ENCODE data around the gene NABP1.

- no peak for TF ChIP-seq CTCF (IDR thresholded peaks at IDR 0.05)
- TF ChIP-seq E2F4 (CRISPR knock-in tag; IDR thresholded peaks at IDR 0.05; ENCODE audit: borderline replicate concordance, low read depth), result no peak
- TF ChIP-seq, protein P1, sequence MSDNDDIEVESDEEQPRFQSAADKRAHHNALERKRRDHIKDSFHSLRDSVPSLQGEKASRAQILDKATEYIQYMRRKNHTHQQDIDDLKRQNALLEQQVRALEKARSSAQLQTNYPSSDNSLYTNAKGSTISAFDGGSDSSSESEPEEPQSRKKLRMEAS (CRISPR knock-in tag; IDR thresholded peaks at IDR 0.05), result no peak
- TF ChIP-seq, protein P2, sequence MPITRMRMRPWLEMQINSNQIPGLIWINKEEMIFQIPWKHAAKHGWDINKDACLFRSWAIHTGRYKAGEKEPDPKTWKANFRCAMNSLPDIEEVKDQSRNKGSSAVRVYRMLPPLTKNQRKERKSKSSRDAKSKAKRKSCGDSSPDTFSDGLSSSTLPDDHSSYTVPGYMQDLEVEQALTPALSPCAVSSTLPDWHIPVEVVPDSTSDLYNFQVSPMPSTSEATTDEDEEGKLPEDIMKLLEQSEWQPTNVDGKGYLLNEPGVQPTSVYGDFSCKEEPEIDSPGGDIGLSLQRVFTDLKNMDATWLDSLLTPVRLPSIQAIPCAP (CRISPR knock-in tag; IDR thresholded peaks at IDR 0.05), result no peak
- no peak for TF ChIP-seq PREB (CRISPR knock-in tag; IDR thresholded peaks at IDR 0.05; ENCODE audit: borderline replicate concordance)
- no peak for TF ChIP-seq NFYB (CRISPR knock-in tag; conservative IDR thresholded peaks at IDR 0.05; ENCODE audit: low read depth)
- no peak for TF ChIP-seq CREB1 (CRISPR knock-in tag; IDR thresholded peaks at IDR 0.05)
- TF ChIP-seq PRDM15 (CRISPR knock-in tag; IDR thresholded peaks at IDR 0.05), result no peak
- no peak for TF ChIP-seq USF1 (CRISPR knock-in tag; IDR thresholded peaks at IDR 0.05)
- no peak for TF ChIP-seq SP1 (CRISPR knock-in tag; conservative IDR thresholded peaks at IDR 0.05)
- TF ChIP-seq FOXK1 (CRISPR knock-in tag; IDR thresholded peaks at IDR 0.05), result no peak
- TF ChIP-seq ETV6 (CRISPR knock-in tag; IDR thresholded peaks at IDR 0.05), result no peak
- no peak for TF ChIP-seq NR3C1 (CRISPR knock-in tag; conservative IDR thresholded peaks at IDR 0.05; ENCODE audit: low read depth)
Observed at GRCh38 chr2:191719261-191719660, 41.3 kb downstream of the NABP1 start.

Measured in WTC11 (cell line).